HG03565 (cell line): Measurements from ENCODE around the gene TUBGCP6.
"Not testable (repeated sequence)": the region's sequence is repeated elsewhere in the genome, so short reads cannot be mapped to it uniquely, and the experiment has no call there.

ENCODE experiments used
- ATAC-seq: cut with Tn5 transposase; IDR thresholded peaks from one replicate; pipeline ENCODE4 v1.9.1; 2021; ENCODE audit warnings: mild to moderate bottlenecking, moderate library complexity; ENCODE audit not compliant: unreplicated experiment

The TUBGCP6 gene

GRCh38 chr22:50215297-50216054, 29.3 kb downstream of the TUBGCP6 start:
- no peak for ATAC-seq

- ATAC-seq: no peak
Measured at GRCh38 chr22:50213263-50213662, 31.6 kb downstream of the TUBGCP6 start.

DNA sequence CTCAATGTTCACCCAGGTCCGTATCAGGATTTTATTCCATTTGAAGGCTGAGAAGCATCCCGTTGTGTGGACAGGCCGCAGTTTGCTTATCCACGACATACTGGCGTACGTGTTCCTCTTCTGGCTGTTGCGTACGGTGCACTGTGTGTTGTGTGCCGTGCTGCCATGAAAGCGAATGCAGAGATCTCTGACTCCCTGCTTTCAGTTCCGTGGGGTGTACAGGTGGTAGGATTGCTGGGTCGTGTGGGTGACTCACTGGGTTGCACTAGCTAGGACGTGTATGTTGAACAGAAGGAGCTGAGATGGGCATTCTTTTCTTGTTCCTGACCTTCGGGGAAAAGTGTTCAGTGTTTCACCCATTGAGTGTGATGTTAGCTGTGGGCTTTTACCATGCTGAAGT, 33.7 kb downstream of the TUBGCP6 start:
- no peak for ATAC-seq

GRCh38 chr22:50210378-50211139, 34.3 kb downstream of the TUBGCP6 start:
- ATAC-seq: no peak

GRCh38 chr22:50209893-50210292, 34.9 kb downstream of the TUBGCP6 start:
- ATAC-seq: no peak

DNA sequence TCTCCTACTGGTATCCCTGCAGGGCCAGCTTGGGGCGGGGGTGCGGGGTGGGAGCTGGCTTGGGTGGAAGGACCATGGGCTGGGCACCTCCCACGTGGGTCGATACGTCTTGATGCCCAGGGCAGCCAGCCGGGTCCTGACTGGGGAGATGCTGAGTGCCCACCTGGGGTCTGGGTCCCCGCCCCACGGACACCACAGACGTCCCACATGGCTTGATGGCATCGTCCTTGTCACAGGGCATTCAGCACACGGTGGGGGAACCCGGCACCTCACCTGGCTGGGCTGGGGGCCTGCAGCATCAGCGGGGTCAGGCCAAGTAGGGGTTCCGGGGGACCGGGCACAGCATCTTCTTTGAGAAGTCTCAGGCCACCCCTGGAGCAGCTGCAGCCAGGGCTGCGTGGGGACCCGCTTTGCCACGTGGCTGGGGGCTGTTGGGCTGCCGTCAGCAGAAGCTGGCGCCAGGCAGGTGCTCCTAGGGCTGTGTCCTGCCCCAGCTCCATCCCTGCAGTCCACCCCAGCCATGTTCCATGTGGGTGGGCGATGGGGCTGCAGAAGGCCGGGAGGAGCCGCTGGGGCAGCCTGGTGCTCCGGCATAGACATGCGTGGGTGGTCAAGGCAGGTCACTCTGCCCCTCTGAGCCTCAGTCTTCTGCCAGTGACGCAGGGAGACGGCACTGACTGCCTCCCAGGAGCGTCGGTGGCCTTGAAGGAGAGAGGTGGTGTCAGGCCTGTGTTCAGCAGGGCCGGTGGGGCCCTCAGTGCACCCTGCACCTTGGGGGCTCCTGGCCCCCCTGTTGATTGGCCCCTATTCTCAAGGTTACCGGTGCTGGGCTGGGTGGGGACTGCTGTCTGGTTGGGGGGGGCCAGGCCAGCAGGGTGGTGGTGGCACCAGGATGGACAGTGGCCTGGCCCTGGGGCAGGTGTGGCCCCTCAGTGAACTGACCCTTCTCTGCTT, 35.6 kb downstream of the TUBGCP6 start:
- ATAC-seq: no peak

DNA sequence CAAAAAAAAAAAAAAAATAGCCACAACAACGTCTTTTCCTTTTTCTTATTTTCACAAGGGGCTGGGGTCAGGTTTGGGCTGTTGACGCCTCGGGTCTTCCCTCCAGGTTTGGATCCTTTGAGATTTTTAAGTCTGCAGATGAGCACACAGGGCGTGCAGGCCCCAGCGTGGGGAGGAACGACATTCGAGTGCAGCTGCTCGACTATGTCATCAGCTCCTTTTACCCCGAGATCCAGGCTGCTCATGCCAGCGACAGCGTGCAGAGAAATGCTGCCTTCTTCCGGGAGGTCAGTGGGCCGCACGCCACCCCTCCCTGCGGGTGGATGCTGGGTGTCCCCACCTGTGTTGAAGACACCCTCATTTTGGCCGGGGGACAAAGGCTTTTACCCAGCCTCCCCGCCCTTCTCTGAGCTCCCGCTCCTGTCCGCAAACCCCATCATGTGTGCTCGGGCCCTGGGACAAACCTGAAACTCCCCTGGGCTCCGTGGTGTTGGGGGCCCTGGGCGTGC, 36.3 kb downstream of the TUBGCP6 start:
- no peak for ATAC-seq

DNA sequence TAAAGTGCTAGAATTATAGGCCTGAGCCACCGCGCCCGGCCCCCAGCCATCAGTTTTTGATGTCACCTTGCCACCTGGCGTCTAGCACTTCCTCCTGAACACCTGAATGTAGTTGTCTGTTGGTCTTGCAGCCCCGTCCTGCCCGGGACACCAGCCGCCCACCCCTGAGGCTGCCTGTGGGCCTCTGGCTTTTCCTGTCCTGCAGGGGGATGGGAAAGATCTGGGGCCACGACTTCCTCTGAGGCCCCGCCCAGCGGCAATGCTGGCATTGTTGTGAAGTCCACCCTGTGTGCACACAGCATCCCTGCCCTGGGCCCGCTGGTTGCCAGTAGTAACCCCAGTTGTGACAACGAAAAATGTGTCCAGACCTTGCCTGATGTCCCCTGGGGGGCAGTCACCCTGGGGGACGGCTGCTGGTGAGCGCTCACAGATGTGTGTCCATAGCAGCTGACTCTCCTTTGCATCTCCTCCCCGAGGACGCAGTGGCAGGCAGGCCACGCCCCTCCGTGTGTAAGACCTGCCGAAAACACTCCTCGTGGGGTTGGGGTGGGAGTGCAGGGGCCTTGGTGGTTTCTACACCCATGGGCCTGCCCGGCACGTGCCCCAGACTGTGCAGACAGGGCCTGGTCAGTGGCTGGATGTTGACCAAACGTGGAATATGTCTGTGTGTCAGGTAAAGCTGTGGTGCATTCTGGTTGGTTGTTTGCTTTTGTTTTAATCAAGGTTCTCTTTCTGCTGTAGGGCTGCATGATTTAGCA, 37.3 kb downstream of the TUBGCP6 start:
- no peak for ATAC-seq

DNA sequence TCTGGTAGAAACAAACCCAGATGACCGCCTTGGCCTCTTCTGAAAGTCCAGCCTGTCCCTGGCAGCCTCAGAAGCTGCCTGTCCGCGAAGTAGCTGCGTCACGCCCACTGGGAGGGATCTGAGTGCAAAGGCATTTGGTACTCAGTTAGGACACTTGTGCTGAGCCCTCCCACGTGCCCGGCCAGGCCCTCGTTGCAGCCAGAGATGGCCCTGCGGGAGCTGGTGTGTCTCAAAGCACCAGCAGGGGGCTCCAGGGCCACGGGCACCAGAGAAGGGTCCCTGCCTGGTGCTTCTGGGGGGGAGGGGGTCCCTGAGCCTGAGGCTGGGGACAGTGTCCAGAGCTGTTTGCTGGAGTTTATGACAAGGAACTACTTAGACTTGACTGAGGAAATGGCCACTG, 38.2 kb downstream of the TUBGCP6 start:
- ATAC-seq: no peak

- no peak for ATAC-seq
Measured at GRCh38 chr22:50205781-50206569, 38.8 kb downstream of the TUBGCP6 start.

DNA sequence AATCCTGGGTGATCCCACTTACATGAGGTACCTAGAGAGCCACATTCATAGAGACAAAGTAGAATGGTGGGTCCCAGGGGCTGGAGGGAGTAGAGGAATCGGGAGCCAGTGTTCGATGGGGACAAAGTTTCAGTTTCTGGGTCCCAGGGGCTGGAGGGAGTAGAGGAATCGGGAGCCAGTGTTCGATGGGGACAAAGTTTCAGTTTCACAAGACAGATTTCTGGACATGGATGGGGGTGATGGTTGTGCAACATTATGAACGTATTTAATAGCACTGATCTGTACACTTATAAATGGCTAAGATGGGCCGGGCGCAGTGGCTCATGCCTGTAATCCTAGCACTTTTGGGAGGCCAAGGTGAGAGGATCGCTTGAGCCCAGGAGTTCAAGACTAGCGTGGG, 39.8 kb downstream of the TUBGCP6 start:
- not testable (repeated sequence) for ATAC-seq

GRCh38 chr22:50204571-50204970, 40.3 kb downstream of the TUBGCP6 start:
- no peak for ATAC-seq

GRCh38 chr22:50203288-50203687, 41.5 kb downstream of the TUBGCP6 start:
- ATAC-seq: no peak

- ATAC-seq: no peak
Measured at GRCh38 chr22:50202130-50202666, 42.6 kb downstream of the TUBGCP6 start.

- ATAC-seq: peak; percentile 21
Measured at GRCh38 chr22:50201191-50202129, 43.4 kb downstream of the TUBGCP6 start.

- ATAC-seq: peak; percentile 35
Measured at GRCh38 chr22:50200461-50201190, 44.2 kb downstream of the TUBGCP6 start, which contains the start of gene SELENOO. Gene SELENOO (plus strand): TSS chr22:50201011. CDS start chr22:50201037, 26 bp downstream.

DNA sequence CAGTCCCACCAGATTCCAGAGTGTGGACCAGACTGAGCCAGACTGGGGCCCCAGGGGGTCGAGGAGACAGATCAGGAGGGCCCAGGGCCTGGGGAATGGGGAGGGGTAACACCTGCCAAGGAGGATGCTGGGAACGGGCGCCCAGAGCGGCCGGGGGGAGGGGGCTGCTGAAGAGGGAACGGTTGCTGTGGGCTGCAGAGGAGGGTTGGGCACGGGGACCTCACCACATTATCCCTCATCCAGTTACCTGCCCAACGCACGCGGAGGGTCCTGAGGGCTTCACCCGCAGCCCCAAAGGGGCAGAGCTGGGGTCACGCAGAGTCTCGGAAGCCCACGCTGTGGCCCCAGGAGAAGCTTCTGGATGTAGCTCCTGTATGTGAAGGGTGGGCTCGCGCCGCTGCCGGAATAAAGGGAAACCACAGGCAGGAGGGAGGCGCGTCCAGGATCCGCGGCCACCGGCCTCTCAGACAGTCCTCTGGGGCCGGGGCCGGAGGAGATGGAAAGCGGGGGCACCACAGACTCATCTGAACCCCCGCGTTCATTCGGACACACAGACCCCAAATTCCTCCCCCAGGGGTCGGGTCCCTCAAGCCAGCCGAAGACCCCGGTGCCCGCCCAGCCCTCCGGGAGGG, 44.9 kb downstream of the TUBGCP6 start:
- no peak for ATAC-seq
